ENCODE measurements around the gene BCAS3. TPM values are rescaled to one million over a fixed set of nuclear protein-coding genes. Genes with fewer than 3 reads are reported as not detected.

The BCAS3 gene
- total and polyA plus RNA-seq, 10 donors = 3.7 to 56.0 (median 42.3) TPM

- Histone ChIP-seq H3K36me3 (no peaks in the 10 kb centered on the region), H3K27me3 (replicated peaks in 1 of 7) (no peaks in the 10 kb centered on the region), H3K9me3 (no peaks in the 10 kb centered on the region), H3K27ac (no peak overlapping the region), H3K4me3 (no peak overlapping the region), H3K4me1 (no peaks in the 10 kb centered on the region)
- 88 to 99% (median 95%) methylated on average over 2 of the region's 2 CpGs for WGBS, 5 donors
- intact Hi-C loops (cut with DNase I; ENCODE audit: low total_unique reads) = no loop called here
- TF ChIP-seq CTCF (IDR thresholded peaks at IDR 0.05 in 8 of 11, conservative IDR thresholded peaks at IDR 0.05 in 3 of 11) (no peak), POLR2AphosphoS5 (IDR thresholded peaks at IDR 0.05) (no peak), POLR2A (IDR thresholded peaks at IDR 0.05) (no peak)
- DNase-seq = no peak
These were observed 60.6 kb downstream of the BCAS3 start for GRCh38 chr17:60738287-60738686.

- Histone ChIP-seq H3K4me3 (no peak overlapping the region), H3K9me3 (no peaks in the 10 kb centered on the region), H3K27me3 (replicated peaks in 1 of 7) (no peaks in the 10 kb centered on the region), H3K27ac (no peak overlapping the region), H3K36me3 (no peaks in the 10 kb centered on the region), H3K4me1 (no peaks in the 10 kb centered on the region)
- TF ChIP-seq CTCF (IDR thresholded peaks at IDR 0.05 in 8 of 11, conservative IDR thresholded peaks at IDR 0.05 in 3 of 11) (no peak), POLR2A (IDR thresholded peaks at IDR 0.05) (no peak)
- no peak for DNase-seq
- intact Hi-C loops (cut with DNase I; ENCODE audit: low total_unique reads) = no loop called here
- 87 to 95% (median 90%) methylated on average over 4 of the region's 4 CpGs for WGBS, 5 donors
These were observed 62.9 kb downstream of the BCAS3 start for GRCh38 chr17:60740584-60740983.

- H3K4me3 ChIP-seq = no peak overlapping the region
- no peaks in the 10 kb centered on the region for H3K27me3 ChIP-seq (replicated peaks in 1 of 7)
- intact Hi-C loops (cut with DNase I; ENCODE audit: low total_unique reads) = no loop called here
- no peak for DNase-seq
- no peaks in the 10 kb centered on the region for H3K36me3 ChIP-seq
- TF ChIP-seq POLR2AphosphoS5 (IDR thresholded peaks at IDR 0.05) (no peak), CTCF (IDR thresholded peaks at IDR 0.05 in 8 of 11, conservative IDR thresholded peaks at IDR 0.05 in 3 of 11) (no peak), POLR2A (IDR thresholded peaks at IDR 0.05) (no peak)
- H3K9me3 ChIP-seq = no peaks in the 10 kb centered on the region
- H3K27ac ChIP-seq = no peak overlapping the region
- WGBS, 5 donors = 90 to 96% (median 94%) methylated on average over 4 of the region's 4 CpGs
- H3K4me1 ChIP-seq = no peaks in the 10 kb centered on the region
These were observed 63.4 kb downstream of the BCAS3 start for GRCh38 chr17:60741031-60741430.

GRCh38 chr17:60743282-60743681 is 65.6 kb downstream of the BCAS3 start:
- no peak for TF ChIP-seq CTCF (IDR thresholded peaks at IDR 0.05 in 8 of 11, conservative IDR thresholded peaks at IDR 0.05 in 3 of 11)
- TF ChIP-seq POLR2AphosphoS5 (IDR thresholded peaks at IDR 0.05) = no peak
- no peak for TF ChIP-seq POLR2A (IDR thresholded peaks at IDR 0.05)
- Histone ChIP-seq H3K27me3 (replicated peaks in 1 of 7) (no peaks in the 10 kb centered on the region), H3K27ac (no peak overlapping the region), H3K36me3 (peaks cover 0 to 9% (median 0%) of the 10 kb centered on the region in 6 donors), H3K9me3 (no peaks in the 10 kb centered on the region), H3K4me3 (no peak overlapping the region), H3K4me1 (no peaks in the 10 kb centered on the region)
- intact Hi-C loops (cut with DNase I; ENCODE audit: low total_unique reads) = no loop called here
- DNase-seq = no peak
- WGBS, 5 donors = 88 to 96% (median 93%) methylated on average over 1 of the region's 1 CpG

Measured in spleen (tissue), 11 donors.